K562 (cell line): ENCODE results near the gene DOCK8. TPM values are rescaled to one million over a fixed set of nuclear protein-coding genes. Genes with fewer than 3 reads are reported as not detected.

Experiments used
- CAMTA2 ChIP-seq: fragments of 250-450 bp; sonication (Bioruptor Pico); conservative IDR thresholded peaks from 2 replicates; pipeline ENCODE4 v1.5.1; 2022
- CBFA2T3 ChIP-seq: fragments of 450-650 bp; IDR thresholded peaks from 2 replicates; pipeline ENCODE4 v1.6.1; 2017
- KAT2B ChIP-seq: IDR thresholded peaks from one replicate; pipeline ENCODE4 v1.6.1; 2012; ENCODE audit warnings: low read depth, mild to moderate bottlenecking, control low read depth, inconsistent platforms, low read length, moderate library complexity
- NCOA4 ChIP-seq: fragments of 450-650 bp; IDR thresholded peaks from 2 replicates; pipeline ENCODE4 v1.6.1; 2018; ENCODE audit warnings: mild to moderate bottlenecking; ENCODE audit not compliant: partially characterized antibody
- POLR2H ChIP-seq: IDR thresholded peaks from 2 replicates; pipeline ENCODE4 v1.6.1; 2016; ENCODE audit warnings: missing genetic modification characterization, low read depth, mild to moderate bottlenecking, control low read depth, missing compliant biosample characterization, moderate library complexity
- POU5F1 ChIP-seq: fragments of 150-350 bp; IDR thresholded peaks from 2 replicates; pipeline ENCODE4 v1.6.1; 2014; ENCODE audit warnings: borderline replicate concordance, low read length, low read depth, mild to moderate bottlenecking; ENCODE audit not compliant: partially characterized antibody
- PPARD ChIP-seq: fragments of 250-450 bp; sonication (Bioruptor Pico); IDR thresholded peaks from 2 replicates; pipeline ENCODE4 v1.8.0; 2022; ENCODE audit warnings: inconsistent platforms, mild to moderate bottlenecking, moderate library complexity
- RUNX1 ChIP-seq: sonication (generic); IDR thresholded peaks from 2 replicates; pipeline ENCODE4 v1.6.1; 2016; ENCODE audit warnings: antibody characterized with exemption, low read depth
- ZBED1 ChIP-seq: IDR thresholded peaks from 2 replicates; pipeline ENCODE4 v1.6.1; 2014
- ZBTB17 ChIP-seq: fragments of 450-650 bp; formaldehyde crosslinking; IDR thresholded peaks from 2 replicates; pipeline ENCODE4 v1.4.0; 2020; ENCODE audit warnings: mild to moderate bottlenecking
- ZEB2 ChIP-seq: fragments of 450-650 bp; IDR thresholded peaks from 2 replicates; pipeline ENCODE4 v1.6.1; 2016
- ZNF584 ChIP-seq: fragments of 200-800 bp; sonication (Bioruptor generic); IDR thresholded peaks from 2 replicates; pipeline ENCODE4 v1.6.1; 2016; ENCODE audit warnings: low read depth, mild to moderate bottlenecking, missing genetic modification characterization, missing compliant biosample characterization
- ZNF780A ChIP-seq: fragments of 250-450 bp; sonication (Bioruptor Pico); IDR thresholded peaks from 2 replicates; pipeline ENCODE4 v1.5.0; 2021; ENCODE audit warnings: mild to moderate bottlenecking
- ZNF830 ChIP-seq: fragments of 250-450 bp; sonication (Bioruptor Pico); IDR thresholded peaks from 2 replicates; pipeline ENCODE4 v1.5.0; 2021; ENCODE audit warnings: mild to moderate bottlenecking
- polyA plus RNA-seq, 8 experiments: library from polyadenylated mRNA; depleted of rRNA in 4 of 8; stranded (reverse) in 5 of 8; unstranded in 3 of 8; fragments of >200 nt; fragmentation: Nextera tagmentation in 2 of 8; fragmentation: Illumina TruSeq in 1 of 8; extraction: Ambion mirVana in 2 of 8; extraction: Trizol in 1 of 8; gene quantifications; 2 replicates each; pipeline versions ENCODE4 v1.2.1 to v1.2.3, GENCODE V29; 2011 to 2014; ENCODE audit warnings: inconsistent platforms in 1 of 8, missing spikeins in 1 of 8
- total RNA-seq, 7 experiments: library from RNA; depleted of rRNA in 6 of 7; stranded (reverse); fragments of >200 nt in 6 of 7; fragmentation: Illumina TruSeq in 2 of 7; extraction: Trizol in 2 of 7; gene quantifications; 2 replicates each; pipeline versions ENCODE4 v1.2.1 to v1.2.3, GENCODE V29; 2011 to 2021; ENCODE audit warnings: low replicate concordance in 1 of 7
- TF ChIP-seq, protein P1 (sequence below): sonication (generic); formaldehyde crosslinking; IDR thresholded peaks from 2 replicates; pipeline ENCODE4 v1.8.1; 2023; ENCODE audit warnings: mild to moderate bottlenecking, missing genetic modification reagents
- TF ChIP-seq, protein P2 (sequence below): fragments of 450-650 bp; formaldehyde crosslinking; IDR thresholded peaks from 2 replicates; pipeline ENCODE4 v1.4.0; 2020; ENCODE audit warnings: mild to moderate bottlenecking, mixed read lengths
- TF ChIP-seq, protein P3 (sequence below): fragments of 450-650 bp; IDR thresholded peaks from 2 replicates; pipeline ENCODE4 v1.6.1; 2016; ENCODE audit warnings: mild to moderate bottlenecking
- TF ChIP-seq, protein P4 (sequence below): fragments of 250-450 bp; sonication (Bioruptor Pico); IDR thresholded peaks from 2 replicates; pipeline ENCODE4 v1.4.0; 2020; ENCODE audit warnings: borderline replicate concordance
- TF ChIP-seq, protein P5 (sequence below): sonication (generic); formaldehyde crosslinking; IDR thresholded peaks from 2 replicates; pipeline ENCODE4 v1.8.0; 2022; ENCODE audit warnings: mild to moderate bottlenecking, low read depth, missing genetic modification reagents

DOCK8 gene
- total and polyA plus RNA-seq, 9 of the 15 experiments (the other 6 are each of a cell fraction or from before 2014, with no cell fraction given) = 14.4 to 53.8 (median 25.1) TPM

DNA sequence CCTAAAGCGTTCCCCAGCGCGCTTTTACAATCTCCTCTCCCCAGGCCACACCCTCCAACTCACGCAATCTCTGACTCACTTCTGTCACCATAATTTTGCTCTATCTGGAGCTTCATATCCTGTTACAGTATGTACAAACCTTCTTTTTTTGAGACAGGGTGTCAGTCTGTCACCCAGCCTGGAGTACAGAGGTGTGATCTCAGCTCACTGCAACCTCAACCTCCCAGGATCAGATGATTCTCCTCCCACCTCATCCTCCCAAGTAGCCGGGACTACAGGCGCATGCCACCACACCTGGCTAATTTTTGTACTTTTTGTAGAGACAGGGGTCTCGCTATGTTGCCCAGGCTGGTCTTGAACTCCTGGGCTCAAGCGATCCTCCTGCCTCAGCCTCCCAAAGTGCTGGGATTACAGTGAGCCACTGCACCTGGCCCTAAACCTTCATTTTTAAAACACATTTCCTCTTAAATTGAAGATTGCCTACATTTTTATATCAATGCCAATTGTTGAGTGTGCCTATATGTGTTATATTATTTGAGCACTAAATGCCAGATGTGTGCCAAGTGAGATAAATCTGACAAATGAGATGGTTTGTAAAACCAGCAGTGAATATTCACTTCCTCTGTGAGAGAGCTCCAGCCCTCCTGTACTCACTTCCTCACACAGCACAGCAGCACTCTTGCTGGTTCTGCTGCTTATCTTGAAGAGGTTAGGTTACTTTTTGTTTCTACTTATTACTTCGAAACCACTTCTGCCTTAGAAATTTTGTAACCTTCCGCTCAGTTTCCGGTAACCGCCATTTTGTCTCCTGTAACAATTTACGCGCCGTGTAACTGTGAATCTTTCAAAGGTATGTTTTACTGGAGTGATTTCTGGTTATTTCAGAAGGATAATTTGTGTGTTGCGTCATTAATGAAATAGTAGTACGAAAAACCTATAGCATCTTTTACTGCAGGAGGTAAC lies 57.9 kb downstream of the DOCK8 start (continued):
- TF ChIP-seq CAMTA2 (CRISPR knock-in tag) (no peak), ZNF584 (CRISPR knock-in tag) (no peak), ZNF830 (CRISPR knock-in tag) (no peak), CBFA2T3 (peak; percentile 64), ZEB2 (peak; percentile 75), ZBED1 (no peak), RUNX1 (no peak), POLR2H (tag) (peak; percentile 63; the same call in 1 of the 2 replicates), KAT2B (no peak), ZNF780A (CRISPR knock-in tag) (no peak), ZBTB17 (CRISPR knock-in tag) (no peak), NCOA4 (no peak), PPARD (no peak), POU5F1 (no peak)
- TF ChIP-seq, protein P1, sequence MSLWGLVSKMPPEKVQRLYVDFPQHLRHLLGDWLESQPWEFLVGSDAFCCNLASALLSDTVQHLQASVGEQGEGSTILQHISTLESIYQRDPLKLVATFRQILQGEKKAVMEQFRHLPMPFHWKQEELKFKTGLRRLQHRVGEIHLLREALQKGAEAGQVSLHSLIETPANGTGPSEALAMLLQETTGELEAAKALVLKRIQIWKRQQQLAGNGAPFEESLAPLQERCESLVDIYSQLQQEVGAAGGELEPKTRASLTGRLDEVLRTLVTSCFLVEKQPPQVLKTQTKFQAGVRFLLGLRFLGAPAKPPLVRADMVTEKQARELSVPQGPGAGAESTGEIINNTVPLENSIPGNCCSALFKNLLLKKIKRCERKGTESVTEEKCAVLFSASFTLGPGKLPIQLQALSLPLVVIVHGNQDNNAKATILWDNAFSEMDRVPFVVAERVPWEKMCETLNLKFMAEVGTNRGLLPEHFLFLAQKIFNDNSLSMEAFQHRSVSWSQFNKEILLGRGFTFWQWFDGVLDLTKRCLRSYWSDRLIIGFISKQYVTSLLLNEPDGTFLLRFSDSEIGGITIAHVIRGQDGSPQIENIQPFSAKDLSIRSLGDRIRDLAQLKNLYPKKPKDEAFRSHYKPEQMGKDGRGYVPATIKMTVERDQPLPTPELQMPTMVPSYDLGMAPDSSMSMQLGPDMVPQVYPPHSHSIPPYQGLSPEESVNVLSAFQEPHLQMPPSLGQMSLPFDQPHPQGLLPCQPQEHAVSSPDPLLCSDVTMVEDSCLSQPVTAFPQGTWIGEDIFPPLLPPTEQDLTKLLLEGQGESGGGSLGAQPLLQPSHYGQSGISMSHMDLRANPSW (CRISPR knock-in tag) = no peak
- TF ChIP-seq, protein P2, sequence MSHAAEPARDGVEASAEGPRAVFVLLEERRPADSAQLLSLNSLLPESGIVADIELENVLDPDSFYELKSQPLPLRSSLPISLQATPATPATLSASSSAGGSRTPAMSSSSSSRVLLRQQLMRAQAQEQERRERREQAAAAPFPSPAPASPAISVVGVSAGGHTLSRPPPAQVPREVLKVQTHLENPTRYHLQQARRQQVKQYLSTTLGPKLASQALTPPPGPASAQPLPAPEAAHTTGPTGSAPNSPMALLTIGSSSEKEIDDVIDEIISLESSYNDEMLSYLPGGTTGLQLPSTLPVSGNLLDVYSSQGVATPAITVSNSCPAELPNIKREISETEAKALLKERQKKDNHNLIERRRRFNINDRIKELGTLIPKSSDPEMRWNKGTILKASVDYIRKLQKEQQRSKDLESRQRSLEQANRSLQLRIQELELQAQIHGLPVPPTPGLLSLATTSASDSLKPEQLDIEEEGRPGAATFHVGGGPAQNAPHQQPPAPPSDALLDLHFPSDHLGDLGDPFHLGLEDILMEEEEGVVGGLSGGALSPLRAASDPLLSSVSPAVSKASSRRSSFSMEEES (CRISPR knock-in tag) = no peak
- TF ChIP-seq, protein P3, sequence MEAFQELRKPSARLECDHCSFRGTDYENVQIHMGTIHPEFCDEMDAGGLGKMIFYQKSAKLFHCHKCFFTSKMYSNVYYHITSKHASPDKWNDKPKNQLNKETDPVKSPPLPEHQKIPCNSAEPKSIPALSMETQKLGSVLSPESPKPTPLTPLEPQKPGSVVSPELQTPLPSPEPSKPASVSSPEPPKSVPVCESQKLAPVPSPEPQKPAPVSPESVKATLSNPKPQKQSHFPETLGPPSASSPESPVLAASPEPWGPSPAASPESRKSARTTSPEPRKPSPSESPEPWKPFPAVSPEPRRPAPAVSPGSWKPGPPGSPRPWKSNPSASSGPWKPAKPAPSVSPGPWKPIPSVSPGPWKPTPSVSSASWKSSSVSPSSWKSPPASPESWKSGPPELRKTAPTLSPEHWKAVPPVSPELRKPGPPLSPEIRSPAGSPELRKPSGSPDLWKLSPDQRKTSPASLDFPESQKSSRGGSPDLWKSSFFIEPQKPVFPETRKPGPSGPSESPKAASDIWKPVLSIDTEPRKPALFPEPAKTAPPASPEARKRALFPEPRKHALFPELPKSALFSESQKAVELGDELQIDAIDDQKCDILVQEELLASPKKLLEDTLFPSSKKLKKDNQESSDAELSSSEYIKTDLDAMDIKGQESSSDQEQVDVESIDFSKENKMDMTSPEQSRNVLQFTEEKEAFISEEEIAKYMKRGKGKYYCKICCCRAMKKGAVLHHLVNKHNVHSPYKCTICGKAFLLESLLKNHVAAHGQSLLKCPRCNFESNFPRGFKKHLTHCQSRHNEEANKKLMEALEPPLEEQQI = no peak; the same call in 1 of the 2 replicates
- TF ChIP-seq, protein P4, sequence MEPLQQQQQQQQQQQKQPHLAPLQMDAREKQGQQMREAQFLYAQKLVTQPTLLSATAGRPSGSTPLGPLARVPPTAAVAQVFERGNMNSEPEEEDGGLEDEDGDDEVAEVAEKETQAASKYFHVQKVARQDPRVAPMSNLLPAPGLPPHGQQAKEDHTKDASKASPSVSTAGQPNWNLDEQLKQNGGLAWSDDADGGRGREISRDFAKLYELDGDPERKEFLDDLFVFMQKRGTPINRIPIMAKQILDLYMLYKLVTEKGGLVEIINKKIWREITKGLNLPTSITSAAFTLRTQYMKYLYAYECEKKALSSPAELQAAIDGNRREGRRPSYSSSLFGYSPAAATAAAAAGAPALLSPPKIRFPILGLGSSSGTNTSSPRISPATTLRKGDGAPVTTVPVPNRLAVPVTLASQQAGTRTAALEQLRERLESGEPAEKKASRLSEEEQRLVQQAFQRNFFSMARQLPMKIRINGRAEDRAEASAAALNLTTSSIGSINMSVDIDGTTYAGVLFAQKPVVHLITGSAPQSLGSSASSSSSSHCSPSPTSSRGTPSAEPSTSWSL (CRISPR knock-in tag) = no peak
- TF ChIP-seq, protein P5, sequence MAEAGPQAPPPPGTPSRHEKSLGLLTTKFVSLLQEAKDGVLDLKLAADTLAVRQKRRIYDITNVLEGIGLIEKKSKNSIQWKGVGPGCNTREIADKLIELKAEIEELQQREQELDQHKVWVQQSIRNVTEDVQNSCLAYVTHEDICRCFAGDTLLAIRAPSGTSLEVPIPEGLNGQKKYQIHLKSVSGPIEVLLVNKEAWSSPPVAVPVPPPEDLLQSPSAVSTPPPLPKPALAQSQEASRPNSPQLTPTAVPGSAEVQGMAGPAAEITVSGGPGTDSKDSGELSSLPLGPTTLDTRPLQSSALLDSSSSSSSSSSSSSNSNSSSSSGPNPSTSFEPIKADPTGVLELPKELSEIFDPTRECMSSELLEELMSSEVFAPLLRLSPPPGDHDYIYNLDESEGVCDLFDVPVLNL (CRISPR knock-in tag) = no peak
